Cerebellar nuclear complex (tissue), 1 donor: ENCODE measurements around the gene KRT33B.
"Not testable (repeated sequence)": the region's sequence is repeated elsewhere in the genome, so short reads cannot be mapped to it uniquely, and the experiment has no call there.

Source experiments
- DNase-seq, 2 experiments: peaks; one replicate each; lab custom pipeline; 2025; lab: John Stamatoyannopoulos, UW

KRT33B gene

GRCh38 chr17:41347869-41348760 lies 21.5 kb downstream of the KRT33B start:
- DNase-seq = no peak

DNA sequence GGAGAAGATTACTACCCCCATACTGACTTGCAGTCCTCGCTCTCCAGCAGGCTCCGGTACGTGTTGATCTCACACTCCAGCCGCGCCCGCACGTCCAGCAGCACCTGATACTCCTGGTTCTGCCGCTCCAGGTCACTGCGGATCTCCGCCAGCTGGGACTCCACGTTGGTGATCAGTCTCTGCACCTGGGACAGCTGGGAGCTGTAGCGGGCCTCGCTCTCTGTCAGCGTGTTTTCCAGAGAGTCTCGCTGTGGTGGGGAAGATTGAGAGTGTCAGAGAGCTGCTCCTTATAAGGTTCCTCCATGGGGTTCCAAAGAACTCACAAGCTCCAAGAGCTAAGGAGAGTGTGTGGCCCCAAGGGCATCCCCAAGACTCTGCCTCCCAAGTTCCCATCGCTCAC lies 23.2 kb downstream of the KRT33B start:
- DNase-seq = not testable (repeated sequence)

- DNase-seq = no peak
Observed at GRCh38 chr17:41345992-41346391, 23.6 kb downstream of the KRT33B start.

- DNase-seq = no peak
Observed at GRCh38 chr17:41343029-41343428, 26.6 kb downstream of the KRT33B start.

DNA sequence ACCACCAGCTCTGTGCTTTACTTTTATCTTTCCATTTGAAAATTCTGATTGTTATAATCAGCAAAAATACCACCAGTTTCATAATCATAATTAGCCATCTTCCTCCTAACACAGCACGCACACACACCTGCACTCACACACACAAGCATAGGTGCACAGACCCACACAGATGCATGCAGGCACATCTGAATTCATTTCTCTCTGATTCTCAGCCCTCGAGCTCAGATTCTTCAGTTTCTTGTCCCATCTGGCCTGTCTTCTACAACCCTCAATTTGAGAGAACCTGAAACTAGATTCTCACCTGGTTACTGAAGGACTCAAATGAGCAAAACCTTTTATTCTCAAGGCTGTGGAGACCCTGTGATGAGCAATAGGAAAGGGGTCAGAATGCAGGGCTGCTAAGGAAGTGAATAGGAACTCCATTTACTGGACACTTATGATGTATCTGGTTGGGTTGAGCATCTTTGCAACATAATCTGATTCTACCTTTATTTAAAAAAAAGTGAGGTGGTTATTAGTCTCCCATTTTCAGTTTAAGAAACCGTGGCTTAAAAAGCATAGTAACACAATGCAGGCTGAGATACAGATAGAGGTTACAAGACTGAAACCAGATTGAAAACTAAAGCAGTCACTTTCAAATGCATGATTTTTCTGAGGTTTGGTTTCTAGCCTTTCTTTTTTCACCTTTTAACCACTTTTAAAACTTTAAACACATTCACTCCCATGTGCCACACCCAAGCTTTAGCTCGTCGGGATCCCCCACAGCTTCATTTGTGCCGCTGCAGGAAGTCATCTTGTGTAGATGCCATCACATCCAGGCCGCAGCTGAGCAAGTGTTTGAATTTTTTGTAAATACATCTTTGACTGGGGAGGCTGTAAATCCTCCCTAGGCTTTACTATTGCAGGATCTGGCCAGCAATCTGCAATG lies 28.4 kb downstream of the KRT33B start:
- DNase-seq = no peak

DNA sequence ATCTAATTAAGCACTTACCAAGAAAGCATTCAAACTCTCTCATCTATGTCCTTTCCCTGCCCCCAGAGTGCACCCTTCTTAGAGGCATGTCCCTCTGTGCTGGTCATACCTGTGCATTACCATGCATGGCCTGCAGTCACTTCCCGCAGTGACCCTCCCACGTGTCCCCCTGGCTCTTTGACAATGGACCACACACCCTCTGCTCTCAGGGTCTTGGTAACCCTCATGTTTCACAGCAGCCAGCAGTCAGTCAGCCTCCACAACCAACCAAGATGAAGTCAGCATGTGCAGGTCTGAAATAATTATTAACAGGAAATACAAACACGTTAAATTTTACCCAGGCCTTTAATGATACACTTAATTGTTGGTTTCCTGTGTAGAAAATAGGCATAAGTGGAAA lies 29.1 kb downstream of the KRT33B start:
- DNase-seq = no peak

DNA sequence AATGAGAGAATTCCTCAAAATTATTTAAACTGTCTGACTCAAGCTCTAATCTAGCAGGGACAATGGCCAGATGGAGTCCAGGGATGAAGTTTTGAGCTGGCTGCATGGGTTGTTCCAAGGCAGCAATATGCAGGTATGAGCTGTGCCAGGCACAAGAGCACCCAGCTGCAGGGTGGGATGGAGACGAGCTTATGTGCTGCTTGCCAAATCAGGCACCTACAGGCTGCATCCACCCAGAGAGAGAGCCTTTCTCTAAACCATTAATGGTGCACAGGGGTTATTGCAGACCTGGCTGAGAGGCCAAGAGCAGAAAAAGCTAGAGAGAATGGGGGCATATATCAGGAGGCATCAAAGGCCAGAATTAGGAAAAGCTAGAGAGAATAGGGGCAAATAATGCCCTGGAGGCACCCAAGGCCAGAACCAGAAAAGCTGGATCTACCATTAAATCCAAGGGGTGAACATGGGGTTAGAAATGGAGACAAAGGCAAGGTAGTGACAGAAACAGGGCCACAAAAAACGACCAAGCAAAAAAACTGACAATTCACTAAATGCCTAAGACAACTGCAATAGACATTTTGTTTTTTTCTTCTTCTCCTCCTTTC lies 29.9 kb downstream of the KRT33B start:
- DNase-seq = no peak

DNA sequence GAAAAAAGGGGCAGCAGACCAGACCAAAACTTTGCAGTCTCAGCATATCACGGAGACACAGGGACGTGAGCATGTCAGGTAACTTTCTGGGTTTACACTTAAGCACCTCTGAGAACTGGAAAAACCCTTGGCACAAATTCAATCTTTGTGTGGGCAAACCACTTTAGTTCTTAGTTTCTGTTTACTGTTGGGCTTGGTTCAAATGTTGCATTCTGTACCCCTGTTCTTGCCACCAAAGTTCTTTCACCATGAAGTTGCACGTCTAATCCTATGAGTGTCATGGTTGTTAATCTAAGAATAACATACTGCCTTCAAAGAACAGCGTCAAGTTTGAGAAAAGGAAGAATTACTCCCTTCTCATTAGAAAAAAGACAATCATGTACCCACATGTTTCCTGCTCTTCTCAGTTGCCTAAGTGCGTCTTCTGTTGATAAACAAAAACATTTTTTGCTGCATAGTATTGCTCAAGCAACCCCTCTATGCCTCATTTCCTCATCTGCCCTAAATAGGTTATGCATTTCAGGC lies 30.6 kb downstream of the KRT33B start:
- DNase-seq = no peak

DNA sequence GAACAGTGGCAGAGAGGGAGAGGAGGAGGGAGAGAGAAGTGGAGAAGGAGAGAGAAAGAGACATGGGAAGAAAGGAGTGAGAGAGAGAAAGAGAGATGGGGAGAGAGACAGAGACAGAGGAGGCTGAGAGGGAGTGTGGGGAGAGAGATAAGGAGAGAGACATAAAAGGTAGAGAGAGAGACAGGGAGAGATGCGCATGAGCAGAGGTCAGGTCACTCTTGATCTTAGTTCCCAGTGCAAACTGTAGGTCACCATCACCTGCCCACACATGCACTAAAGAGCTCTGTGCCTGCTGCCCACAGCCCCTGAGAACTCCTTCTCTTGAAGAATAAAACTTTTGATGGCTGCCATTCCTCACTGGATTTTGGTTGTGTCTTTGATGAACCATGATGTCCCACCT lies 33.9 kb downstream of the KRT33B start:
- DNase-seq = no peak

DNA sequence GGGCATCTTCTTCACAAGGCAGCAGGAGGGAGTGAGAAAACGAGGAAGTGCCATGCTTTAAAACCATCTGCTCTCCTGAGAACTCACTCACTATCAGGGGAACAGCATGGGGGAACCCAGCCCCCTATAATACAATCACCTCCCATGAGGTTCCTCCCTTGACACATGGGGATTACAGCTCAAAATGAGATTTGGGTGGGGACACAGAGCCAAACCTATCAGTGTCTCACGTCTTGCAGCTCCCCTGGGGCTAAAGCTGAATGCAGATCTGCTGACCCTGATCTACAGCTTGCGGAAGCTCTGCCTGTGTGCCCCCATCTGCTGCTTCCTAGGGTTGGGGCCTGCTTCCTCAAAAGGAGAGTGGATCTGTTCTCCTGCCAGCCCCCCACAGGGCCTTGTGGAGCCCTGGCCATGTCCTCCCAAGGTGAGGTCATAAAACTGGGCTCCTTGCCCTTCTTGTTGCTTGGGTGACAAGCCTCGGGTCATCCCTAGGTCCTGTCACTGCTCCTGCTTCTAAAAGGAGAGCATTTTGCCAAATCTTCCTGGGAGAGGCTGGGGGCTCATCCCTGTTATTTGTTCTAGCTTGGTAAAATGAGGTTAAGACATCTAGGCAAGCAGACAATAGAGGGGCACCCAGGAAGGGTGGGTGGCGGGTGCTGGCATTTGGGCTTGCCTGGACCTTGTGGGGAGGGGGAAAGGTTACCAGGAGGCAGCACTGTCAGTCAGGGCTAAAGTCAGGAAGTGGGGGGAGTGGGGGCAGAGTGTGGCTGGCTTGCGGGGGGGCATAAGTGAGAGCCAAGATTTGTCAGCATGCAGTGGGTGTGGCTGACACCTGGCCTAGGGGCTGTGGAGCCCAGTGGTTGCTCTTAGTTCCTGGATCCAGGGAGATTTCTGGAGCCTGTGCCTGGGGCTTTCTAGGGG lies 35.0 kb downstream of the KRT33B start:
- no peak for DNase-seq

GRCh38 chr17:41333836-41334235 lies 35.8 kb downstream of the KRT33B start:
- DNase-seq = no peak

DNA sequence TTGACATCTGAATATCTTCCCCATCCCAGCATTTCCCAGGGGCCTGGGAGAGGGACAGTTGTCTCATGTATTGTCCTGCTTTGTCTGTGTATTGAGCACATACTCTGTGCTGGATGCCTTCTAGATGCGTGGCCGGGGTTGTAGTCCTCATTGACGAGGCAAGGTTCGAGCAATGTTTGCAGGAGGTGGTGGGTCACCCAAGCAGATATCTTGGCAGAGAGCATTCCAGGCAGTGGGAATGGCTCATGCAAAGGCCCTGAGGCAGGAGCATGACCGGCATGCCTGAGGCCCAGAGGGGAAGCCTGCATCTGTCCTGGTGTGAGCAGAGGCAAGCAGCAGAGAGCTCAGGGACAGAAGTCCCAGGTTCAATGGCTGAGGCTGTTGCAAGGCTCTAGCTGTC lies 36.5 kb downstream of the KRT33B start:
- DNase-seq = no peak

- no peak for DNase-seq
Observed at GRCh38 chr17:41332239-41332638, 37.4 kb downstream of the KRT33B start.

DNA sequence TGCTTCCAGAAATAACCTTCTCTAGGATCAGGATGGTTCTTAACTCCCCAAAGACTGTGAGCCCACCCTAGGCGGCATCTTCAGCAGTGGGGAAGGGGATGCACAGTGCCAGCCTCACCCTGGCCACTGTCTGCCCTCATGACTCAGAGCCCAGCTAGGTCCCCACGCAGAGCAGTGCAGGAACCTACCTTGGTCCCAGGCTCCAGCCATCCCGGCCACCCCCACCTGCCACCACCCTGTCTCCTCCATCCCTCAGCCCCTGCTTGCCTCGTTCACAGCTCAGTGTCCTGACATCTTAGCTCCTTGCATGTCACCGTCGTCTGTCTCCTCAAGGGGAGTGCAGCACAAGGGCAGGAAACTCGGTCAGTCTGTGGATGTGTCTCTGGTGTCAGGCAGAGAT lies 38.0 kb downstream of the KRT33B start:
- DNase-seq = no peak

GRCh38 chr17:41329279-41329948 lies 40.2 kb downstream of the KRT33B start:
- no peak for DNase-seq

- DNase-seq = no peak
Observed at GRCh38 chr17:41328207-41328606, 41.4 kb downstream of the KRT33B start.

DNA sequence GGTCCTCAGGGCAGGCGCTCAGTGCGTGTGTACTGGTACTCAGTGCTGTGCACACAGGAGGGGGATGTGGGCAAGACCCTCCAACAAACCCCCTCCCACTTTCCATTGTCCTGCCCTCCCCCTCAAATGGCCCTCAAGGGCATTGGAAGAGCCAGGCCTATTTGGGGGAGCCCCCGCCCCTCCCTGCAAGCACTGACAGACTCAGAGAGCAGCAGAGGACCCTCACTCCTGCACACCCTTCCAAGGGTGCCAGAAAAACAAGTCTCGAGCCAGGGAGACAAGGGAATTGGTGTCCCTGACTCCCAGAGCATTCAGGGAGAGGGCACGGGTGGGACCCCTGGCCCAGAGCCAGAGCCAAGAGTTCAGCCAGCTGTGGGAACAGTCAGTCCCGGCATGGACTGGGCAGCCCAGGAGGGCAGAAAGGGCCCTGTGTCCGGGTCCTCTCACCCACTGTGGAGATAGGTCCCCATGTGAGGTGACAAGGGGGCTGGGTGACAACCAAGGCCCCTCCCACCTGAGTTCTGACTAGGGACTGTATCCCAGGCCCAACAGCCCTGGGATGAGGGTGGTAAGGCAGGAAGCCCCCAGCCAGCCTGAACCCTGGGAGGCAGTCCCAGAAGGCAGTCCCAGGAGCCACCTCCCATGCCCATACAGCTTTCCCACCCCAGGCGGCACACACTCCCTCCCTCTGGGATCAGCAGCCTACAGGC lies 42.0 kb downstream of the KRT33B start:
- no peak for DNase-seq

DNA sequence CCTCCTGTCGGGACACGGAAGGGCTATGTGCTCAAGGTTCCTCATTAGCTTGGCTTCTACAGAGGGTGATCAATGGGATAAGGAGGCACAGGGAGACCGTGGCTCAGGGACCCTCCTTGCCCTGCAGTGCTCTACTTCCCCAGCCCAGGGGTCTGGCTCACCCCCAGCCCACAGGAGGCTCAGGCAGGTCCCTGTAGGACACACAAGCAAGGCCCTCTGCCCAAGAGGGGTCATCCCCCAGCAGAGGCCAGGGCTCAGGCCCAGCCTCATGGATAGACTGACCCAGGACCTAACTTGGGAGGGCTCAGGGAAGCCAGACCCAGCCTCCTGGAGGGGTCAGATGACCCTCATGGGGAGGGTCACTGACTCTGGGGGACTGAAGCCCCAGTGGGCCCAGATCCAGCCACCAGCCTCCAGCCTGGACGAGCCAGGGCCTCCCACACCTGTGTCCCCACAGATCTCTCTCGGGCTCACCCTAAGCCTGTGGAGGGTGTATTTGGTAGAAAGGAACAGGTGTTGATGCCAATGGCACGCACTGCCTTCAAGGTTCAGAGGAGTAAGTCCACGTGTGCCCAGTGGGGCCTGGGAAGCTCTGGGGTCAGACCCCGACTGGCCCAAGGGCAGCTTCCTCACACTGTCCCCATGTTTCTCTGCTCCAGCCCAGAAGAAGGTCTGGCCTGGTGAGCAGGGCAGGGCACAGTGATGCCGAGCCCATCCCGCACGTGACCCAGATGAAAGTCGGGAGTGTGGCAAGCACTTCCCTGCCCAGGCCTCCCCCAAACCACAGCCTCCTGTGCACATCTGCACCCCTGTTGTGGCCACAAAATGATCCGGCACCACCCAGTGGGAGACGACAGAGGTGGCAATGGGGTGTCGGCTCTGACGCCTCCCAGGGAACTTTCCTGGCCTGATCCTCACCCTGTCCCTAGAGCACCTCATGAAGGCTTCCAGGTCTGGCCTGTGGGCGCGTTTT lies 43.2 kb downstream of the KRT33B start:
- DNase-seq = no peak

DNA sequence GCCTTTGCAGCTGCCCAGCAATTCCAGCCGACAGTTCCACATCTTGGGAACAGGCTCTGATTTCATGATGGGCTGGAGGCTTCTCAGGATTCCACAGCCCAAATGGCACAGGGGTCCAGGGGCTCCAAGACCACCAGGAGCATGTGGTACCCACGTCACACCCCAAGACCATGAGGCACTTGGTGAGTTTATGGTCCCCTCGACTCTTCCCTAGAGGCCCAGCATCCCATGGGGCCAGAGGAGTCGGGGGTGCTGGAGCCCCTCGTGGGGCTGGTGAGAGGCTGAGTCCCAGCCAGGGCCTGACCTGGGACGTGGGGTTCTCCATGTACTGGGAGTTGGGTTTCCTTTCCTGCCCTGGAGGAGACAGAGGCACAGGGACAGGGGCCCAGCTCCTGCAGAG lies 44.0 kb downstream of the KRT33B start:
- DNase-seq = no peak
